HEK293 (cell line): ENCODE results near the gene ARID4A.

Source experiments
- AEBP2 ChIP-seq: fragments of 450-650 bp; formaldehyde crosslinking; IDR thresholded peaks from 2 replicates; pipeline ENCODE4 v1.5.1; 2016; ENCODE audit warnings: missing biosample characterization, missing genetic modification characterization, borderline replicate concordance
- HOXD13 ChIP-seq: sonication (generic); formaldehyde crosslinking; IDR thresholded peaks from 2 replicates; pipeline ENCODE4 v1.8.0; 2022; ENCODE audit warnings: missing genetic modification reagents, borderline replicate concordance
- REPIN1 ChIP-seq: fragments of 450-650 bp; formaldehyde crosslinking; IDR thresholded peaks from 2 replicates; pipeline ENCODE4 v1.5.1; 2017; ENCODE audit warnings: missing biosample characterization, missing genetic modification characterization, low read depth
- SALL2 ChIP-seq: fragments of 450-650 bp; formaldehyde crosslinking; IDR thresholded peaks from 2 replicates; pipeline ENCODE4 v1.5.0; 2017; ENCODE audit warnings: missing biosample characterization, mild to moderate bottlenecking, missing genetic modification characterization, borderline replicate concordance
- SCRT2 ChIP-seq: fragments of 450-650 bp; formaldehyde crosslinking; IDR thresholded peaks from 2 replicates; pipeline ENCODE4 v1.5.1; 2016; ENCODE audit warnings: missing biosample characterization, missing genetic modification characterization
- SP7 ChIP-seq: fragments of 450-650 bp; formaldehyde crosslinking; IDR thresholded peaks from 2 replicates; pipeline ENCODE4 v1.5.1; 2016; ENCODE audit warnings: missing biosample characterization, missing genetic modification characterization
- YY1 ChIP-seq: fragments of 450-650 bp; formaldehyde crosslinking; IDR thresholded peaks from 2 replicates; pipeline ENCODE4 v1.5.1; 2018; ENCODE audit warnings: missing biosample characterization, missing genetic modification characterization
- YY2 ChIP-seq: fragments of 450-650 bp; formaldehyde crosslinking; IDR thresholded peaks from 2 replicates; pipeline ENCODE4 v1.5.1; 2016; ENCODE audit warnings: missing biosample characterization, missing genetic modification characterization
- ZBTB7A ChIP-seq: fragments of 450-650 bp; formaldehyde crosslinking; IDR thresholded peaks from 2 replicates; pipeline ENCODE4 v1.5.1; 2016; ENCODE audit warnings: low read depth, missing biosample characterization, missing genetic modification characterization
- ZFHX2 ChIP-seq: fragments of 450-650 bp; formaldehyde crosslinking; conservative IDR thresholded peaks from 2 replicates; pipeline ENCODE4 v1.5.1; 2016; ENCODE audit warnings: missing biosample characterization, missing genetic modification characterization
- ZFP3 ChIP-seq: fragments of 450-650 bp; formaldehyde crosslinking; IDR thresholded peaks from 2 replicates; pipeline ENCODE4 v1.5.1; 2016; ENCODE audit warnings: low read depth, missing biosample characterization, missing genetic modification characterization
- ZNF221 ChIP-seq: fragments of 450-650 bp; formaldehyde crosslinking; IDR thresholded peaks from 2 replicates; pipeline ENCODE4 v1.5.1; 2017; ENCODE audit warnings: missing biosample characterization, missing genetic modification characterization, borderline replicate concordance
- ZNF239 ChIP-seq: fragments of 450-650 bp; formaldehyde crosslinking; IDR thresholded peaks from 2 replicates; pipeline ENCODE4 v1.5.1; 2016; ENCODE audit warnings: missing biosample characterization, missing genetic modification characterization
- ZNF280D ChIP-seq: fragments of 450-650 bp; formaldehyde crosslinking; IDR thresholded peaks from 2 replicates; pipeline ENCODE4 v1.5.1; 2016; ENCODE audit warnings: missing biosample characterization, missing genetic modification characterization
- ZNF302 ChIP-seq: fragments of 450-650 bp; formaldehyde crosslinking; IDR thresholded peaks from 2 replicates; pipeline ENCODE4 v1.5.1; 2016; ENCODE audit warnings: missing biosample characterization, missing genetic modification characterization, low read depth
- ZNF37A ChIP-seq: fragments of 450-650 bp; IDR thresholded peaks from 2 replicates; pipeline ENCODE4 v1.5.1; 2018; ENCODE audit warnings: missing biosample characterization, missing genetic modification characterization
- ZNF488 ChIP-seq: fragments of 450-650 bp; formaldehyde crosslinking; IDR thresholded peaks from 2 replicates; pipeline ENCODE4 v1.5.1; 2016; ENCODE audit warnings: missing biosample characterization, missing genetic modification characterization
- ZNF514 ChIP-seq: fragments of 450-650 bp; formaldehyde crosslinking; IDR thresholded peaks from 2 replicates; pipeline ENCODE4 v1.5.1; 2016; ENCODE audit warnings: missing biosample characterization, missing genetic modification characterization
- ZNF521 ChIP-seq: fragments of 450-650 bp; formaldehyde crosslinking; IDR thresholded peaks from 2 replicates; pipeline ENCODE4 v1.5.1; 2017; ENCODE audit warnings: missing biosample characterization, mild to moderate bottlenecking, missing genetic modification characterization
- ZNF548 ChIP-seq: fragments of 450-650 bp; formaldehyde crosslinking; IDR thresholded peaks from 2 replicates; pipeline ENCODE4 v1.5.1; 2016; ENCODE audit warnings: missing biosample characterization, missing genetic modification characterization
- ZNF560 ChIP-seq: fragments of 450-650 bp; formaldehyde crosslinking; IDR thresholded peaks from 2 replicates; pipeline ENCODE4 v1.5.1; 2017; ENCODE audit warnings: missing biosample characterization, missing genetic modification characterization, borderline replicate concordance
- ZNF596 ChIP-seq: fragments of 450-650 bp; IDR thresholded peaks from 2 replicates; pipeline ENCODE4 v1.5.0; 2018; ENCODE audit warnings: missing biosample characterization, mild to moderate bottlenecking, missing genetic modification characterization, moderate library complexity
- ZNF610 ChIP-seq: fragments of 450-650 bp; formaldehyde crosslinking; IDR thresholded peaks from 2 replicates; pipeline ENCODE4 v1.5.1; 2016; ENCODE audit warnings: missing biosample characterization, missing genetic modification characterization, borderline replicate concordance
- ZNF76 ChIP-seq: fragments of 450-650 bp; formaldehyde crosslinking; IDR thresholded peaks from 2 replicates; pipeline ENCODE4; 2016; ENCODE audit warnings: low read depth, missing biosample characterization, missing genetic modification characterization, borderline replicate concordance
- ZNF768 ChIP-seq: fragments of 450-650 bp; formaldehyde crosslinking; IDR thresholded peaks from 2 replicates; pipeline ENCODE4 v1.5.1; 2018; ENCODE audit warnings: missing biosample characterization, mild to moderate bottlenecking, missing genetic modification characterization
- ZNF837 ChIP-seq: fragments of 450-650 bp; formaldehyde crosslinking; IDR thresholded peaks from 2 replicates; pipeline ENCODE4 v1.5.1; 2016; ENCODE audit warnings: missing biosample characterization, missing genetic modification characterization
- ZSCAN30 ChIP-seq: fragments of 450-650 bp; IDR thresholded peaks from 2 replicates; pipeline ENCODE4 v1.5.1; 2018; ENCODE audit warnings: missing biosample characterization, mild to moderate bottlenecking, missing genetic modification characterization, moderate library complexity
- ZXDB ChIP-seq: fragments of 450-650 bp; formaldehyde crosslinking; IDR thresholded peaks from 2 replicates; pipeline ENCODE4 v1.5.1; 2016; ENCODE audit warnings: missing biosample characterization, missing genetic modification characterization
- TF ChIP-seq, protein P1 (sequence below): fragments of 450-650 bp; formaldehyde crosslinking; IDR thresholded peaks from 2 replicates; pipeline ENCODE4 v1.5.1; 2017; ENCODE audit warnings: missing biosample characterization, missing genetic modification characterization
- TF ChIP-seq, protein P2 (sequence below): fragments of 450-650 bp; formaldehyde crosslinking; IDR thresholded peaks from 2 replicates; pipeline ENCODE4 v1.5.1; 2016; ENCODE audit warnings: missing biosample characterization, missing genetic modification characterization

ARID4A gene

DNA sequence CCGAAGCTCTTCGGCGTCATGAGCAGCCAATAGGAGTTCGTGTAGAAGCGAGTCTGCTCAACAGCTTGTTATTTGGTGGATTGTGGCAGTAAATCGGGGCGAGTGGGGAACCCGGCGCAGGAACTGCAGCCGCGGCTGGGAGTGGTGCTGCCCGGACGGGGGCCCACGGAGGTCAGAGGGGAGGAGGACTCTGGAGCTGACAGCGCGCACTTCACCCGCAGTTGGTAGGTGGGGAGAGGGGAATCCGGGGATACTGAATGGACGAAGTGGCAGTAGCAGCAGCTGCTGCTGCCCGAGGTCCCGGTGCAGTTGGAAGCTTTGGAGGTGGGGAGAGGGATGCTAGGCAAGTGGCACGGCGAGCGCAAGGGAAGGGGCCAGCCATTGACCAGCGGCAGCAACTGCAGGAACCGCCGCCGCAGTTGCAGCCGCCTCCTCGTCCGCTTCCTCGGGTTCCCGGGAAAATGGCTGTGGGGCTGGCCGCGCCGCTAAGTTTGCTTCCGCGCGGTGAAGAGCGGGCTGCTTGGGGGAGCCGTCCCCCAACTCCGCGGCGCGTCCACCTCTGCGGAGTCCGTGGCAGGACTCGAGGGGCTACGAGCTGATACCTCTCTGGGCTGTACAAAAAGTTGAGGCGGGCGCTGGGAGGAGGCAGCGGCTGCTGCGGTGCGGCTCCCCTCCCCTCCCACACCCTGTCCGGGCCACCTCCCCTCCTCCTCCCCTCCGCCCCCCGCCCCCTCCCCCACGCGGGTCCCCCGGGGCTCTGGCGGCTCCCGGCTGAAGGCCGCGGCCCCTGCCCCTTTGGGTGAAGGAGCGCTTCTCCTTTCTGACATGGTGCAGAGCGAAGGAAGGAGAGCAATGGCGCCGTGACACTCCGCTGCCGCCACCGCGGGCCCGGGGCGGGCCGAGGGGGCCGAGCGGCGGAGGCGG lies at the start of gene ARID4A (continued):
- TF ChIP-seq SALL2 (tag by site-specific recombination) (no peak), ZNF521 (tag by site-specific recombination) (no peak), SCRT2 (peak; percentile 95), ZNF514 (tag by site-specific recombination) (no peak), YY2 (peak; percentile 47; the same call in 1 of the 2 replicates), ZNF280D (tag by site-specific recombination) (no peak), ZFHX2 (tag by site-specific recombination) (no peak; the same call in 1 of the 2 replicates), HOXD13 (CRISPR knock-in tag) (no peak), ZNF302 (tag by site-specific recombination) (no peak), ZNF37A (tag by site-specific recombination) (no peak), AEBP2 (tag by site-specific recombination) (no peak), ZNF768 (no peak), ZNF596 (no peak), ZXDB (tag by site-specific recombination) (no peak), ZNF548 (no peak), ZNF837 (tag by site-specific recombination) (no peak), ZNF221 (tag by site-specific recombination) (no peak), ZSCAN30 (tag by site-specific recombination) (no peak), YY1 (tag by site-specific recombination) (0 out of 2 replicates have a peak, but pooled peaks have one; percentile 52), REPIN1 (tag by site-specific recombination) (0 out of 2 replicates have a peak, but pooled peaks have one; percentile 16), ZFP3 (tag by site-specific recombination) (no peak), ZNF488 (tag by site-specific recombination) (no peak), ZNF76 (tag by site-specific recombination) (peak; percentile 30; the same call in 1 of the 2 replicates), ZNF239 (tag by site-specific recombination) (no peak), SP7 (no peak), ZBTB7A (no peak), ZNF560 (tag by site-specific recombination) (no peak), ZNF610 (no peak)
- TF ChIP-seq, protein P1, sequence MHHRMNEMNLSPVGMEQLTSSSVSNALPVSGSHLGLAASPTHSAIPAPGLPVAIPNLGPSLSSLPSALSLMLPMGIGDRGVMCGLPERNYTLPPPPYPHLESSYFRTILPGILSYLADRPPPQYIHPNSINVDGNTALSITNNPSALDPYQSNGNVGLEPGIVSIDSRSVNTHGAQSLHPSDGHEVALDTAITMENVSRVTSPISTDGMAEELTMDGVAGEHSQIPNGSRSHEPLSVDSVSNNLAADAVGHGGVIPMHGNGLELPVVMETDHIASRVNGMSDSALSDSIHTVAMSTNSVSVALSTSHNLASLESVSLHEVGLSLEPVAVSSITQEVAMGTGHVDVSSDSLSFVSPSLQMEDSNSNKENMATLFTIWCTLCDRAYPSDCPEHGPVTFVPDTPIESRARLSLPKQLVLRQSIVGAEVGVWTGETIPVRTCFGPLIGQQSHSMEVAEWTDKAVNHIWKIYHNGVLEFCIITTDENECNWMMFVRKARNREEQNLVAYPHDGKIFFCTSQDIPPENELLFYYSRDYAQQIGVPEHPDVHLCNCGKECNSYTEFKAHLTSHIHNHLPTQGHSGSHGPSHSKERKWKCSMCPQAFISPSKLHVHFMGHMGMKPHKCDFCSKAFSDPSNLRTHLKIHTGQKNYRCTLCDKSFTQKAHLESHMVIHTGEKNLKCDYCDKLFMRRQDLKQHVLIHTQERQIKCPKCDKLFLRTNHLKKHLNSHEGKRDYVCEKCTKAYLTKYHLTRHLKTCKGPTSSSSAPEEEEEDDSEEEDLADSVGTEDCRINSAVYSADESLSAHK (tag by site-specific recombination) = no peak
- TF ChIP-seq, protein P2, sequence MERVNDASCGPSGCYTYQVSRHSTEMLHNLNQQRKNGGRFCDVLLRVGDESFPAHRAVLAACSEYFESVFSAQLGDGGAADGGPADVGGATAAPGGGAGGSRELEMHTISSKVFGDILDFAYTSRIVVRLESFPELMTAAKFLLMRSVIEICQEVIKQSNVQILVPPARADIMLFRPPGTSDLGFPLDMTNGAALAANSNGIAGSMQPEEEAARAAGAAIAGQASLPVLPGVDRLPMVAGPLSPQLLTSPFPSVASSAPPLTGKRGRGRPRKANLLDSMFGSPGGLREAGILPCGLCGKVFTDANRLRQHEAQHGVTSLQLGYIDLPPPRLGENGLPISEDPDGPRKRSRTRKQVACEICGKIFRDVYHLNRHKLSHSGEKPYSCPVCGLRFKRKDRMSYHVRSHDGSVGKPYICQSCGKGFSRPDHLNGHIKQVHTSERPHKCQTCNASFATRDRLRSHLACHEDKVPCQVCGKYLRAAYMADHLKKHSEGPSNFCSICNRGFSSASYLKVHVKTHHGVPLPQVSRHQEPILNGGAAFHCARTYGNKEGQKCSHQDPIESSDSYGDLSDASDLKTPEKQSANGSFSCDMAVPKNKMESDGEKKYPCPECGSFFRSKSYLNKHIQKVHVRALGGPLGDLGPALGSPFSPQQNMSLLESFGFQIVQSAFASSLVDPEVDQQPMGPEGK (tag by site-specific recombination) = peak; percentile 60
